Measurements from ENCODE around the gene SYCP2L. TPM values are rescaled to one million over a fixed set of nuclear protein-coding genes. Genes with fewer than 3 reads are reported as not detected.

Gene SYCP2L
- total RNA-seq, 1 donor from 2014 or later: 6.4 TPM

DNA sequence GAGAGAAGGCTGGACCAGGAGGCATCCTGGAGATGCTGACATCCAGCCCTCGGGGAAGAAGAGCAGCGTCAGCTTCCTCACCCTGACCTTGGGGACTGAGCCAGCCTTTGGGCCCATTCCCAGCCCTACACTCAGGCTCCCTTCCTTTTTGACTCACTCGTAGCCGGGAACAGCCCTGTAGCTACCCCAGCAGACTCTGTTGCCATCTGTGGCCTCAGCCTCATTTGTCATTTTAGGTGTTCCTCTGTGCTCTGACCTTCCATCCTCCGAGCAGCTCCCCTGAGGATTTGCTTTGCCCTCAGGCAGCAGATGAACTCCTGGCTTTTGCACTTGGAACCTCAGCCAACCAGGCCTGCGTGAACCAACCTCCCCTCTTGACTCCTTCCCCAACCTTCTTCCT, 89.7 kb downstream of the SYCP2L start:
- Histone ChIP-seq H2AFZ (ENCODE audit: low read depth, low read length) (no peak overlapping the region), H3K27me3 (ENCODE audit: insufficient read depth, low read length) (no peaks in the 10 kb centered on the region), H3K9ac (ENCODE audit: low read length) (no peak overlapping the region), H3K4me2 (ENCODE audit: low read length) (no peak overlapping the region), H3K9me3 (ENCODE audit: insufficient read depth, low read depth, low read length) (no peaks in the 10 kb centered on the region), H3K36me3 (ENCODE audit: insufficient read depth, low read length) (no peaks in the 10 kb centered on the region), H3K4me1 (ENCODE audit: insufficient read depth, low read length) (no peaks in the 10 kb centered on the region), H4K20me1 (ENCODE audit: insufficient read depth, low read length) (no peaks in the 10 kb centered on the region), H3K4me3 (ENCODE audit: insufficient read depth, low read depth, low read length) (no peak overlapping the region), H3K79me2 (ENCODE audit: insufficient read depth, low read length) (no peaks in the 10 kb centered on the region), H3K27ac (ENCODE audit: low read depth, low read length) (no peak overlapping the region)
- Mint-ChIP-seq H3K4me3 (ENCODE audit: unreplicated experiment) (no peak overlapping the region), H3K36me3 (ENCODE audit: low read depth, unreplicated experiment) (peaks cover 12% of the 10 kb centered on the region), H3K4me1 (ENCODE audit: low read depth, unreplicated experiment) (no peaks in the 10 kb centered on the region), H3K27me3 (ENCODE audit: low read depth, unreplicated experiment) (no peaks in the 10 kb centered on the region), H3K27ac (ENCODE audit: unreplicated experiment) (no peak overlapping the region), H3K9me3 (ENCODE audit: unreplicated experiment) (peaks cover 4% of the 10 kb centered on the region)
- DNase-seq (ENCODE audit: low read depth) (no peak), FAIRE-seq (no peak)
- no peak for TF ChIP-seq EZH2 (IDR thresholded peaks at IDR 0.05; ENCODE audit: insufficient read depth, low read length)

DNA sequence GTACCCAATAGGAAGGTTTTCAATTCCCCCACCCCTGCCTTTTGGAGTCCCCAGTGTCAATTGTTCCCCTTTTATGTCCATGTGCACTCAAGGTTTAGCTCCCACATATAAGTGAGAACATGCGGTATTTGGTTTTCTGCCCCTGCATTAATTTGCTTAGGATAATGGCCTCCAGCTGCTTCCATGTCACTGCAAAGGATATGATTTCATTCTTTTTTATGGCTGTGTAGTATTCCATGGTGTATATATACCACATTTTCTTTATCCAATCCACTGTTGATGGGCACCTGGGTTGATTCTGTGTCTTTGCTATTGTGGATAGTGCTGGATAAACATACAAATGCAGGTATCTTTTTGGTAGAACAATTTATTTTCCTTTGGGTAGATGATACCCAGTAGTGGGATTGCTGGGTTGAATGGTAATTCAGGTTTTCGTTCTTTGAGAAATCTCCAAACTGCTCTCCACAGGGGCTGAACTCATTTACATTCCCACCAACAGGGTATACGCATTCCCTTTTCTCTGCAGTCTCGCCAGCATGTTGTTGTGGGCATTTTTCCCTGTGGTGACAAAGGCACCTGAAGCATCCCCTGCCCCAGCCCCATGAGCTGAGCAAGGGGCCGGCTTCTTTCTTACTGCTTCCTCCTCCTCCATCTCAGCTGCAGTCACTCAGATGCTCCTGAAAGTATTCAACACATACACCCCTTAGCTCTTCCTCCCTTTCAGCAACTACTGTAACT, 90.5 kb downstream of the SYCP2L start:
- DNase-seq (ENCODE audit: low read depth) (no peak), FAIRE-seq (no peak)
- Histone ChIP-seq H3K9me3 (ENCODE audit: insufficient read depth, low read depth, low read length) (no peaks in the 10 kb centered on the region), H3K9ac (ENCODE audit: low read length) (no peak overlapping the region), H3K79me2 (ENCODE audit: insufficient read depth, low read length) (no peaks in the 10 kb centered on the region), H3K36me3 (ENCODE audit: insufficient read depth, low read length) (no peaks in the 10 kb centered on the region), H3K27me3 (ENCODE audit: insufficient read depth, low read length) (no peaks in the 10 kb centered on the region), H3K4me2 (ENCODE audit: low read length) (no peak overlapping the region), H3K27ac (ENCODE audit: low read depth, low read length) (no peak overlapping the region), H4K20me1 (ENCODE audit: insufficient read depth, low read length) (no peaks in the 10 kb centered on the region), H3K4me1 (ENCODE audit: insufficient read depth, low read length) (no peaks in the 10 kb centered on the region), H2AFZ (ENCODE audit: low read depth, low read length) (no peak overlapping the region), H3K4me3 (ENCODE audit: insufficient read depth, low read depth, low read length) (no peak overlapping the region)
- Mint-ChIP-seq H3K36me3 (ENCODE audit: low read depth, unreplicated experiment) (peaks cover 12% of the 10 kb centered on the region), H3K4me1 (ENCODE audit: low read depth, unreplicated experiment) (no peaks in the 10 kb centered on the region), H3K4me3 (ENCODE audit: unreplicated experiment) (no peak overlapping the region), H3K27ac (ENCODE audit: unreplicated experiment) (no peak overlapping the region), H3K27me3 (ENCODE audit: low read depth, unreplicated experiment) (no peaks in the 10 kb centered on the region), H3K9me3 (ENCODE audit: unreplicated experiment) (peaks cover 4% of the 10 kb centered on the region)
- no peak for TF ChIP-seq EZH2 (IDR thresholded peaks at IDR 0.05; ENCODE audit: insufficient read depth, low read length)
- TF ChIP-seq, protein P1, sequence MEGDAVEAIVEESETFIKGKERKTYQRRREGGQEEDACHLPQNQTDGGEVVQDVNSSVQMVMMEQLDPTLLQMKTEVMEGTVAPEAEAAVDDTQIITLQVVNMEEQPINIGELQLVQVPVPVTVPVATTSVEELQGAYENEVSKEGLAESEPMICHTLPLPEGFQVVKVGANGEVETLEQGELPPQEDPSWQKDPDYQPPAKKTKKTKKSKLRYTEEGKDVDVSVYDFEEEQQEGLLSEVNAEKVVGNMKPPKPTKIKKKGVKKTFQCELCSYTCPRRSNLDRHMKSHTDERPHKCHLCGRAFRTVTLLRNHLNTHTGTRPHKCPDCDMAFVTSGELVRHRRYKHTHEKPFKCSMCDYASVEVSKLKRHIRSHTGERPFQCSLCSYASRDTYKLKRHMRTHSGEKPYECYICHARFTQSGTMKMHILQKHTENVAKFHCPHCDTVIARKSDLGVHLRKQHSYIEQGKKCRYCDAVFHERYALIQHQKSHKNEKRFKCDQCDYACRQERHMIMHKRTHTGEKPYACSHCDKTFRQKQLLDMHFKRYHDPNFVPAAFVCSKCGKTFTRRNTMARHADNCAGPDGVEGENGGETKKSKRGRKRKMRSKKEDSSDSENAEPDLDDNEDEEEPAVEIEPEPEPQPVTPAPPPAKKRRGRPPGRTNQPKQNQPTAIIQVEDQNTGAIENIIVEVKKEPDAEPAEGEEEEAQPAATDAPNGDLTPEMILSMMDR (IDR thresholded peaks at IDR 0.05; ENCODE audit: insufficient read depth, low read depth, low read length): no peak

DNA sequence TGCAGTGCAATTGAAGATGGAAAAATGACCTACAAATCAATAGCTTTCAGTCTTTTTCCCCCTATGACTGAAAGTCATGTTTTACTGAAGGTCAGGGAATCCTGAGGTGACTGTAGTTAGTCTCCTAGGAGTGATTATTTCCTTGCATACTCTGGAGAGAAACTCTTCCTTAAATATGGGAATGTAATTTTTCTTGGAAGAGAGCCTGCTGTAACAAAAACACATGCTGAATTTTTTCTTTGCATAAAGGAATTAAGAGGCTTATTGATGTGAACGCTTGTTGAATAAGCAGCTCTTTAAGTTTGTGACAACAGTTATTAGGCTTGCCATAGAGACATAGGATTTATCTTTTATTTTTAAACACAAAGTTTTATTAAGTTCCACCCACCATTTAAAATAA, 92.8 kb downstream of the SYCP2L start:
- peaks cover 4% of the 10 kb centered on the region for H3K9me3 Mint-ChIP-seq (ENCODE audit: unreplicated experiment)
- no peaks in the 10 kb centered on the region for H3K36me3 ChIP-seq (ENCODE audit: insufficient read depth, low read length)
- H3K27me3 Mint-ChIP-seq (ENCODE audit: low read depth, unreplicated experiment): no peaks in the 10 kb centered on the region
- H3K9ac ChIP-seq (ENCODE audit: low read length): no peak overlapping the region
- H4K20me1 ChIP-seq (ENCODE audit: insufficient read depth, low read length): no peaks in the 10 kb centered on the region
- H3K27ac ChIP-seq (ENCODE audit: low read depth, low read length): no peak overlapping the region
- no peak overlapping the region for H3K4me3 ChIP-seq (ENCODE audit: insufficient read depth, low read depth, low read length)
- FAIRE-seq (no peak), DNase-seq (ENCODE audit: low read depth) (no peak)
- no peaks in the 10 kb centered on the region for H3K27me3 ChIP-seq (ENCODE audit: insufficient read depth, low read length)
- no peaks in the 10 kb centered on the region for H3K79me2 ChIP-seq (ENCODE audit: insufficient read depth, low read length)
- TF ChIP-seq, protein P1 (IDR thresholded peaks at IDR 0.05; ENCODE audit: insufficient read depth, low read depth, low read length): no peak
- no peak for TF ChIP-seq EZH2 (IDR thresholded peaks at IDR 0.05; ENCODE audit: insufficient read depth, low read length)
- H3K4me1 ChIP-seq (ENCODE audit: insufficient read depth, low read length): no peaks in the 10 kb centered on the region
- peaks cover 14% of the 10 kb centered on the region for H3K36me3 Mint-ChIP-seq (ENCODE audit: low read depth, unreplicated experiment)
- no peak overlapping the region for H3K4me3 Mint-ChIP-seq (ENCODE audit: unreplicated experiment)
- H3K4me2 ChIP-seq (ENCODE audit: low read length): no peak overlapping the region
- H3K4me1 Mint-ChIP-seq (ENCODE audit: low read depth, unreplicated experiment): no peaks in the 10 kb centered on the region
- no peak overlapping the region for H2AFZ ChIP-seq (ENCODE audit: low read depth, low read length)
- no peak overlapping the region for H3K27ac Mint-ChIP-seq (ENCODE audit: unreplicated experiment)
- no peaks in the 10 kb centered on the region for H3K9me3 ChIP-seq (ENCODE audit: insufficient read depth, low read depth, low read length)
